ENCODE measurements around the gene MRPS34.

The MRPS34 gene

GRCh38 chr16:1751946-1752345 is 21.0 kb downstream of the MRPS34 start:
- no peaks in the 10 kb centered on the region for H3K36me3 ChIP-seq (ENCODE audit: insufficient read depth)

DNA sequence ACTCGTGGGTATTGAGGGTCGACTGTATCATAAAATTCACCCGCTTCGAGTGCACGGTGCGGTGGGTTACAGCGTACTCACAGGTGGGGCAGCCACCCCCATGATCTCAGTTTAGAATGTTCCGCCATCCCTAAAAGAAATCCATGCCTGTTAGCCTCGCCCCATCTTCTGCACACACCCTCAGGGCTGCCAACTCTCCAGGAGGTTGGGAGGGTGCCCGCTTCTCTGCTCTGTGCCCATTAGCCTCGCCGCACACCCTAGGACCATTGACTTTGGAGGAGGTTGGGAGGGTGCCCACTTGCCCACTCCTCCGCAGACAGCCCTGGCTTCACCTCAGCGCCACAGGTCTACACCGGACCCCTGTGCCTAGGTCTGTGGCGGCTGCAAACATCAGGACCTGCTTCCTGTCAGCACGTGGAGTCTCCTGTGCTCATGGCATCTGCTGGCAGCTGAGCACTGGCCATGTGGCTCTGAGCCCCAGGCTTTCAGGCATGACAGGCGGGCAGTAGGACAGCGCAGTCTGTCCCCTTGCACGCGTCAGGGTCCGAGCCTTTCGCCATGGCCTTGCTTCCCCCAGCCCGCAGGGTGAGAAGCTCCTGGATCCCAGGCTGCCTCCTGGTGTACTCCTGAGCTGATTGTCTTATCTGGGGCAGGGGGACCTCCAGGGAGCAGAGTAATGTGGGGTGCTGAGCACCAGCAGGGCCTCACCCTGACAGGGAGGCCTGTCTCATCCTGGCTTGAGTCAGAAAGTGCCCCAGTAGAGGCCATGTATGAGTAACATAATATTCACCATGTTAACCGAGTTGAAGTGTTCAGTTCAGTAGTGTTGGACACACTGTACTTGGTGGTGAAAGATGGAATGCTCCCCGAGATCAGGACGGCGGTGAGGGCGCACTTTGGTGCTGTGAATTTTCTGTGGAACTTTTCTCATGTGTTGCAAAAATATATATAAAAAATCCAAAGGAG is 23.5 kb downstream of the MRPS34 start:
- Histone ChIP-seq H3K4me3 (IDR thresholded peaks at IDR 0.05; ENCODE audit: insufficient read depth, low read depth, low read length) (no peak overlapping the region), H3K27ac (no peak overlapping the region), H3K4me1 (ENCODE audit: low read depth, poor library complexity, severe bottlenecking) (no peaks in the 10 kb centered on the region), H3K4me2 (no peak overlapping the region), H3K79me2 (ENCODE audit: insufficient read depth, low read depth) (no peaks in the 10 kb centered on the region), H3K9ac (no peak overlapping the region), H4K20me1 (ENCODE audit: insufficient read depth) (no peaks in the 10 kb centered on the region), H2AFZ (ENCODE audit: low read depth) (no peak overlapping the region), H3K27me3 (ENCODE audit: insufficient read depth, low read depth) (no peaks in the 10 kb centered on the region), H3K36me3 (ENCODE audit: insufficient read depth) (no peaks in the 10 kb centered on the region)
- TF ChIP-seq, protein P1, sequence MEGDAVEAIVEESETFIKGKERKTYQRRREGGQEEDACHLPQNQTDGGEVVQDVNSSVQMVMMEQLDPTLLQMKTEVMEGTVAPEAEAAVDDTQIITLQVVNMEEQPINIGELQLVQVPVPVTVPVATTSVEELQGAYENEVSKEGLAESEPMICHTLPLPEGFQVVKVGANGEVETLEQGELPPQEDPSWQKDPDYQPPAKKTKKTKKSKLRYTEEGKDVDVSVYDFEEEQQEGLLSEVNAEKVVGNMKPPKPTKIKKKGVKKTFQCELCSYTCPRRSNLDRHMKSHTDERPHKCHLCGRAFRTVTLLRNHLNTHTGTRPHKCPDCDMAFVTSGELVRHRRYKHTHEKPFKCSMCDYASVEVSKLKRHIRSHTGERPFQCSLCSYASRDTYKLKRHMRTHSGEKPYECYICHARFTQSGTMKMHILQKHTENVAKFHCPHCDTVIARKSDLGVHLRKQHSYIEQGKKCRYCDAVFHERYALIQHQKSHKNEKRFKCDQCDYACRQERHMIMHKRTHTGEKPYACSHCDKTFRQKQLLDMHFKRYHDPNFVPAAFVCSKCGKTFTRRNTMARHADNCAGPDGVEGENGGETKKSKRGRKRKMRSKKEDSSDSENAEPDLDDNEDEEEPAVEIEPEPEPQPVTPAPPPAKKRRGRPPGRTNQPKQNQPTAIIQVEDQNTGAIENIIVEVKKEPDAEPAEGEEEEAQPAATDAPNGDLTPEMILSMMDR (conservative IDR thresholded peaks at IDR 0.05; ENCODE audit: low read depth, low read length): no peak

More at GRCh38 chr16:1751946-1752345, 21.0 kb downstream of the MRPS34 start:
- TF ChIP-seq, protein P1 (conservative IDR thresholded peaks at IDR 0.05; ENCODE audit: low read depth, low read length): no peak
- H3K4me2 ChIP-seq: no peak overlapping the region
- no peaks in the 10 kb centered on the region for H3K79me2 ChIP-seq (ENCODE audit: insufficient read depth, low read depth)
- H3K27me3 ChIP-seq (ENCODE audit: insufficient read depth, low read depth): no peaks in the 10 kb centered on the region
- H3K4me1 ChIP-seq (ENCODE audit: low read depth, poor library complexity, severe bottlenecking): no peaks in the 10 kb centered on the region
- H3K9ac ChIP-seq: no peak overlapping the region
- no peak overlapping the region for H3K4me3 ChIP-seq (IDR thresholded peaks at IDR 0.05; ENCODE audit: insufficient read depth, low read depth, low read length)
- H4K20me1 ChIP-seq (ENCODE audit: insufficient read depth): no peaks in the 10 kb centered on the region
- H3K27ac ChIP-seq: no peak overlapping the region
- no peak overlapping the region for H2AFZ ChIP-seq (ENCODE audit: low read depth)

DNA sequence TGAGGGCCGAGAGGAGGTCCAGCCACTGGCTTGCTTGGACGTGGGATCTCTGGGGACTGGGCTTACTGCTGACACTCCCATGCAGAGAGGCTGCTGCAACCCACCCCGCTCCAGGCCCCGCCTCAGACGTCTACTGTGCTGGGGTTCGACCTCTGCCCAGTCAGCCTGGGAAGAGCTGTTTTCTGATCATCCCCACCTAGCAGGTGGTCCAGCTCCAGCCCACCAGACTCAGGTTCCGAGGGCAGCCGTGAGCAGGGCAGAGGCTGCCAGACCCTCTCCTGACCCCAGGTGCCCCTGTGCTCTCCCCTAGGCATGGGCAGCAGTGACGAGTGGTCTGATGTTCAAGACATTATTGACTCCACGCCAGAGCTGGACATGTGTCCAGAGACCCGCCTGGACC is 25.0 kb downstream of the MRPS34 start:
- H3K4me2 ChIP-seq: no peak overlapping the region
- H3K27me3 ChIP-seq (ENCODE audit: insufficient read depth, low read depth): no peaks in the 10 kb centered on the region
- no peaks in the 10 kb centered on the region for H3K36me3 ChIP-seq (ENCODE audit: insufficient read depth)
- H3K79me2 ChIP-seq (ENCODE audit: insufficient read depth, low read depth): no peaks in the 10 kb centered on the region
- H3K9ac ChIP-seq: no peak overlapping the region
- no peak overlapping the region for H3K4me3 ChIP-seq (IDR thresholded peaks at IDR 0.05; ENCODE audit: insufficient read depth, low read depth, low read length)
- H3K4me1 ChIP-seq (ENCODE audit: low read depth, poor library complexity, severe bottlenecking): no peaks in the 10 kb centered on the region
- H4K20me1 ChIP-seq (ENCODE audit: insufficient read depth): no peaks in the 10 kb centered on the region
- H2AFZ ChIP-seq (ENCODE audit: low read depth): no peak overlapping the region
- H3K27ac ChIP-seq: no peak overlapping the region
- TF ChIP-seq, protein P1 (conservative IDR thresholded peaks at IDR 0.05; ENCODE audit: low read depth, low read length): no peak

DNA sequence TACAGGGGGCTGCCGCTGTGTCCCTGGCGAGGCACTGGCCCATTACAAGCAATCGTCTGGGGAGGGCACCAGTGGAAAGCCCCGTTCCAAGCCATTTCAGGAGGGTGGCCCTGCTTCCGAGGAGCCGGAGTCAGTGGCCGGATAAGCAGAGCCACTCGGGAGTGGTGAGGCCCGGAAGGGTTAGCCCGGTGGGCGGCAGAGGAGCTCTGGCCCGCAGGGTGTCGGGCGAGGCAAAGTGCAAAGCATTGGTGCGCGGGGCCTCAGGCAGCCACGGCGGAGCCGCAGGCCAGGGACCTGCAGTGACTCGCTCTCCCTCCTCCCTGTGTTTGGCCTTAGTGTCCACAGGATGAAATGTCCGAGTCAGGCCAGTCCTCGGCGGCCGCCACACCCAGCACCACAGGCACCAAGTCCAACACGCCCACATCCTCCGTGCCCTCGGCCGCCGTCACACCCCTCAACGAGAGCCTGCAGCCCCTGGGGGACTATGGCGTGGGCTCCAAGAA is 26.2 kb downstream of the MRPS34 start:
- Histone ChIP-seq H3K4me1 (ENCODE audit: low read depth, poor library complexity, severe bottlenecking) (no peaks in the 10 kb centered on the region), H3K27ac (no peak overlapping the region), H3K36me3 (ENCODE audit: insufficient read depth) (no peaks in the 10 kb centered on the region), H3K9ac (no peak overlapping the region), H4K20me1 (ENCODE audit: insufficient read depth) (no peaks in the 10 kb centered on the region), H3K4me3 (IDR thresholded peaks at IDR 0.05; ENCODE audit: insufficient read depth, low read depth, low read length) (no peak overlapping the region), H3K27me3 (ENCODE audit: insufficient read depth, low read depth) (no peaks in the 10 kb centered on the region), H3K79me2 (ENCODE audit: insufficient read depth, low read depth) (no peaks in the 10 kb centered on the region), H3K4me2 (no peak overlapping the region), H2AFZ (ENCODE audit: low read depth) (no peak overlapping the region)
- TF ChIP-seq, protein P1 (conservative IDR thresholded peaks at IDR 0.05; ENCODE audit: low read depth, low read length): no peak
